HepG2 (cell line): Measurements from ENCODE around the gene SIVA1. TPM values are rescaled to one million over a fixed set of nuclear protein-coding genes. Genes with fewer than 3 reads are reported as not detected.

Experiments
- HNRNPH1 ChIP-seq: fragments of 200-400 bp; formaldehyde crosslinking; optimal IDR thresholded peaks from 2 replicates; pipeline ENCODE3; 2017; ENCODE audit warnings: mild to moderate bottlenecking, low read depth, low read length
- HOXD1 ChIP-seq: sonication (generic); formaldehyde crosslinking; IDR thresholded peaks from 2 replicates; pipeline ENCODE4 v1.5.0; 2020; ENCODE audit warnings: missing genetic modification reagents
- MBD4 ChIP-seq: IDR thresholded peaks from 2 replicates; pipeline ENCODE4 v1.6.1; 2012; ENCODE audit warnings: low read length, inconsistent platforms, borderline replicate concordance
- MIXL1 ChIP-seq: IDR thresholded peaks from 2 replicates; pipeline ENCODE4 v1.6.1; 2016
- NFRKB ChIP-seq: fragments of 450-650 bp; IDR thresholded peaks from 2 replicates; pipeline ENCODE4 v1.6.1; 2017
- PAF1 ChIP-seq: IDR thresholded peaks from 2 replicates; pipeline ENCODE4 v1.6.1; 2016; ENCODE audit warnings: missing genetic modification reagents, missing compliant biosample characterization
- REL ChIP-seq: sonication (generic); formaldehyde crosslinking; conservative IDR thresholded peaks from 2 replicates; pipeline ENCODE4 v1.8.0; 2022; ENCODE audit warnings: mild to moderate bottlenecking, missing genetic modification reagents, moderate library complexity
- SIX4 ChIP-seq: sonication (generic); formaldehyde crosslinking; IDR thresholded peaks from 2 replicates; pipeline ENCODE4 v1.4.0; 2020; ENCODE audit warnings: missing genetic modification reagents
- ZNF17 ChIP-seq: sonication (generic); formaldehyde crosslinking; IDR thresholded peaks from 2 replicates; pipeline ENCODE4 v1.5.0; 2020; ENCODE audit warnings: mild to moderate bottlenecking, missing genetic modification reagents
- ZNF232 ChIP-seq: sonication (generic); formaldehyde crosslinking; IDR thresholded peaks from 2 replicates; pipeline ENCODE4 v1.4.0; 2020; ENCODE audit warnings: missing genetic modification reagents, borderline replicate concordance
- ZNF296 ChIP-seq: sonication (generic); formaldehyde crosslinking; conservative IDR thresholded peaks from 2 replicates; pipeline ENCODE4 v1.5.0; 2020; ENCODE audit warnings: mild to moderate bottlenecking, missing genetic modification reagents
- ZNF569 ChIP-seq: sonication (generic); formaldehyde crosslinking; IDR thresholded peaks from 2 replicates; pipeline ENCODE4 v1.5.0; 2020; ENCODE audit warnings: mild to moderate bottlenecking, missing genetic modification reagents, moderate library complexity, borderline replicate concordance
- polyA plus RNA-seq, 8 experiments: library from polyadenylated mRNA; depleted of rRNA in 3 of 8; stranded (reverse) in 7 of 8; unstranded in 1 of 8; fragments of >200 nt; fragmentation: Illumina TruSeq in 4 of 8; extraction: Trizol in 4 of 8; gene quantifications; 2 replicates each; pipeline versions ENCODE4 v1.2.1 to v1.2.3, GENCODE V29; 2011 to 2016; ENCODE audit warnings: low read depth in 4 of 8, missing spikeins in 1 of 8, mixed read lengths in 1 of 8; ENCODE audit not compliant: insufficient read depth in 1 of 8
- total RNA-seq, 5 experiments: library from RNA; depleted of rRNA; stranded (reverse); fragments of >200 nt; fragmentation: Illumina TruSeq; extraction: Trizol; gene quantifications; 2 replicates each; pipeline ENCODE4 v1.2.3, GENCODE V29; 2016; ENCODE audit warnings: low read depth in 1 of 5
- TF ChIP-seq, protein P1 (sequence below): sonication (generic); formaldehyde crosslinking; IDR thresholded peaks from 2 replicates; pipeline ENCODE4 v1.5.0; 2020; ENCODE audit warnings: mild to moderate bottlenecking, missing genetic modification reagents
- TF ChIP-seq, protein P2 (sequence below): sonication (generic); formaldehyde crosslinking; IDR thresholded peaks from 2 replicates; pipeline ENCODE4 v1.4.0; 2020; ENCODE audit warnings: missing genetic modification reagents, mild to moderate bottlenecking, borderline replicate concordance
- TF ChIP-seq, protein P3 (sequence below): sonication (generic); formaldehyde crosslinking; IDR thresholded peaks from 2 replicates; pipeline ENCODE4 v1.8.1; 2023; ENCODE audit warnings: missing genetic modification reagents, mild to moderate bottlenecking, borderline replicate concordance
- TF ChIP-seq, protein P4 (sequence below): sonication (generic); formaldehyde crosslinking; IDR thresholded peaks from 2 replicates; pipeline ENCODE4 v1.4.0; 2020; ENCODE audit warnings: missing genetic modification reagents
- TF ChIP-seq, protein P5 (sequence below): fragments of 450-650 bp; IDR thresholded peaks from 2 replicates; pipeline ENCODE4 v1.6.1; 2016
- TF ChIP-seq, protein P6 (sequence below): sonication (generic); formaldehyde crosslinking; conservative IDR thresholded peaks from 2 replicates; pipeline ENCODE4 v1.4.0; 2020; ENCODE audit warnings: missing genetic modification reagents

SIVA1 gene
- total and polyA plus RNA-seq, 2 of the 13 experiments (the other 11 are each of a cell fraction or from before 2014, with no cell fraction given): 123 to 186 TPM

DNA sequence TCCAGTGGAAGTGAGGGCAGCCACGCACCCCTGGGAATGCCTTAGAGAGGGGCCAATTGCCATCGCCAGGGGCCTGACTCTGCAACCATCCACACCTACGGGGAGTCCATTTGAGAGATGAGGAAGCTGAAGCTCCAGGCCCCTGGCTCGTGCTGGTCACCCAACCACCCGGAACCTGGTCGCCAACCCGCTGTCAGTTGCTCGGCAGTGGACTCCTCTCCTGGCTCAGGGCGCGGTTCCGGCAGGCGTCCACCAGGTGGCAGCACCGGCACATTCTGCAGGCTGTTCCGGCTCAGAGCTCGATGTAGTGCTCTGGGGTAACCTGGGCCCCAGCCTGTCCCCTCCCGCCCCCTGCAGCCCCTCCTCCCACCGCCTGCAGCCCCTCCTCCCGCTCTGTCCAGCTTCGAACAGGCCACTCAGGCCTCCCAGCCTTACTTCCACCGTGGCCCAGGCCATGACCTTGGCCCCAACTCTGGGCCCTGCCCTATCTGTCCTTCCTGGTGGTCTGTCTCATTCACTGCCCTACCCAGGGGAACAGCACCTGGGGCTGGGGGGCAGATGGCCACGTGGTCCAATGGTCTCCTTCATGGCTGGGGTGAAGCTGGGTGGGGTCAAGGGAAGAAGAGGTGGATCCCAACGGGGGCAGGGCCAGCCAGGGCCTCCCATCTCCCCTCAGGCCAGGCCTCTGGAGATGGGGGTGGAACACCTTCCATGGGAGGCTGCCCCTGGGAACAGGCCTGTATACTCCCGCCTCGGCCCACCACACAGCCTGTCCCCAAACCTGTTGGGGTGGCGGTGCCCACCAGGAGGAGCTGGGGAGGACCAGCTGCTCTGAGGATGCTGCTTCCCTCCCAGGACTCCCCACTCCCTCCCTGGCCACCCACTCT, 15.7 kb downstream of the SIVA1 start (continued):
- TF ChIP-seq, protein P1, sequence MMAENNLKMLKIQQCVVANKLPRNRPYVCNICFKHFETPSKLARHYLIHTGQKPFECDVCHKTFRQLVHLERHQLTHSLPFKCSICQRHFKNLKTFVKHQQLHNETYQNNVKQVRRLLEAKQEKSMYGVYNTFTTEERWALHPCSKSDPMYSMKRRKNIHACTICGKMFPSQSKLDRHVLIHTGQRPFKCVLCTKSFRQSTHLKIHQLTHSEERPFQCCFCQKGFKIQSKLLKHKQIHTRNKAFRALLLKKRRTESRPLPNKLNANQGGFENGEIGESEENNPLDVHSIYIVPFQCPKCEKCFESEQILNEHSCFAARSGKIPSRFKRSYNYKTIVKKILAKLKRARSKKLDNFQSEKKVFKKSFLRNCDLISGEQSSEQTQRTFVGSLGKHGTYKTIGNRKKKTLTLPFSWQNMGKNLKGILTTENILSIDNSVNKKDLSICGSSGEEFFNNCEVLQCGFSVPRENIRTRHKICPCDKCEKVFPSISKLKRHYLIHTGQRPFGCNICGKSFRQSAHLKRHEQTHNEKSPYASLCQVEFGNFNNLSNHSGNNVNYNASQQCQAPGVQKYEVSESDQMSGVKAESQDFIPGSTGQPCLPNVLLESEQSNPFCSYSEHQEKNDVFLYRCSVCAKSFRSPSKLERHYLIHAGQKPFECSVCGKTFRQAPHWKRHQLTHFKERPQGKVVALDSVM: no peak
- no peak for TF ChIP-seq ZNF232 (CRISPR knock-in tag)
- TF ChIP-seq, protein P2, sequence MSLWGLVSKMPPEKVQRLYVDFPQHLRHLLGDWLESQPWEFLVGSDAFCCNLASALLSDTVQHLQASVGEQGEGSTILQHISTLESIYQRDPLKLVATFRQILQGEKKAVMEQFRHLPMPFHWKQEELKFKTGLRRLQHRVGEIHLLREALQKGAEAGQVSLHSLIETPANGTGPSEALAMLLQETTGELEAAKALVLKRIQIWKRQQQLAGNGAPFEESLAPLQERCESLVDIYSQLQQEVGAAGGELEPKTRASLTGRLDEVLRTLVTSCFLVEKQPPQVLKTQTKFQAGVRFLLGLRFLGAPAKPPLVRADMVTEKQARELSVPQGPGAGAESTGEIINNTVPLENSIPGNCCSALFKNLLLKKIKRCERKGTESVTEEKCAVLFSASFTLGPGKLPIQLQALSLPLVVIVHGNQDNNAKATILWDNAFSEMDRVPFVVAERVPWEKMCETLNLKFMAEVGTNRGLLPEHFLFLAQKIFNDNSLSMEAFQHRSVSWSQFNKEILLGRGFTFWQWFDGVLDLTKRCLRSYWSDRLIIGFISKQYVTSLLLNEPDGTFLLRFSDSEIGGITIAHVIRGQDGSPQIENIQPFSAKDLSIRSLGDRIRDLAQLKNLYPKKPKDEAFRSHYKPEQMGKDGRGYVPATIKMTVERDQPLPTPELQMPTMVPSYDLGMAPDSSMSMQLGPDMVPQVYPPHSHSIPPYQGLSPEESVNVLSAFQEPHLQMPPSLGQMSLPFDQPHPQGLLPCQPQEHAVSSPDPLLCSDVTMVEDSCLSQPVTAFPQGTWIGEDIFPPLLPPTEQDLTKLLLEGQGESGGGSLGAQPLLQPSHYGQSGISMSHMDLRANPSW (CRISPR knock-in tag): no peak
- no peak for TF ChIP-seq PAF1 (CRISPR knock-in tag)
- peak; percentile 36; the same call in 1 of the 2 replicates for TF ChIP-seq MIXL1 (CRISPR knock-in tag)
- TF ChIP-seq, protein P3, sequence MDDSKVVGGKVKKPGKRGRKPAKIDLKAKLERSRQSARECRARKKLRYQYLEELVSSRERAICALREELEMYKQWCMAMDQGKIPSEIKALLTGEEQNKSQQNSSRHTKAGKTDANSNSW (CRISPR knock-in tag): no peak
- no peak for TF ChIP-seq HNRNPH1
- no peak for TF ChIP-seq REL
- no peak; the same call in none of the 2 replicates for TF ChIP-seq ZNF296
- TF ChIP-seq MBD4: no peak
- TF ChIP-seq, protein P4, sequence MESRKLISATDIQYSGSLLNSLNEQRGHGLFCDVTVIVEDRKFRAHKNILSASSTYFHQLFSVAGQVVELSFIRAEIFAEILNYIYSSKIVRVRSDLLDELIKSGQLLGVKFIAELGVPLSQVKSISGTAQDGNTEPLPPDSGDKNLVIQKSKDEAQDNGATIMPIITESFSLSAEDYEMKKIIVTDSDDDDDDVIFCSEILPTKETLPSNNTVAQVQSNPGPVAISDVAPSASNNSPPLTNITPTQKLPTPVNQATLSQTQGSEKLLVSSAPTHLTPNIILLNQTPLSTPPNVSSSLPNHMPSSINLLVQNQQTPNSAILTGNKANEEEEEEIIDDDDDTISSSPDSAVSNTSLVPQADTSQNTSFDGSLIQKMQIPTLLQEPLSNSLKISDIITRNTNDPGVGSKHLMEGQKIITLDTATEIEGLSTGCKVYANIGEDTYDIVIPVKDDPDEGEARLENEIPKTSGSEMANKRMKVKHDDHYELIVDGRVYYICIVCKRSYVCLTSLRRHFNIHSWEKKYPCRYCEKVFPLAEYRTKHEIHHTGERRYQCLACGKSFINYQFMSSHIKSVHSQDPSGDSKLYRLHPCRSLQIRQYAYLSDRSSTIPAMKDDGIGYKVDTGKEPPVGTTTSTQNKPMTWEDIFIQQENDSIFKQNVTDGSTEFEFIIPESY: peak; percentile 17; the same call in 1 of the 2 replicates
- TF ChIP-seq, protein P5, sequence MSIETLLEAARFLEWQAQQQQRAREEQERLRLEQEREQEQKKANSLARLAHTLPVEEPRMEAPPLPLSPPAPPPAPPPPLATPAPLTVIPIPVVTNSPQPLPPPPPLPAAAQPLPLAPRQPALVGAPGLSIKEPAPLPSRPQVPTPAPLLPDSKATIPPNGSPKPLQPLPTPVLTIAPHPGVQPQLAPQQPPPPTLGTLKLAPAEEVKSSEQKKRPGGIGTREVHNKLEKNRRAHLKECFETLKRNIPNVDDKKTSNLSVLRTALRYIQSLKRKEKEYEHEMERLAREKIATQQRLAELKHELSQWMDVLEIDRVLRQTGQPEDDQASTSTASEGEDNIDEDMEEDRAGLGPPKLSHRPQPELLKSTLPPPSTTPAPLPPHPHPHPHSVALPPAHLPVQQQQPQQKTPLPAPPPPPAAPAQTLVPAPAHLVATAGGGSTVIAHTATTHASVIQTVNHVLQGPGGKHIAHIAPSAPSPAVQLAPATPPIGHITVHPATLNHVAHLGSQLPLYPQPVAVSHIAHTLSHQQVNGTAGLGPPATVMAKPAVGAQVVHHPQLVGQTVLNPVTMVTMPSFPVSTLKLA: peak; percentile 52; the same call in 1 of the 2 replicates
- TF ChIP-seq HOXD1 (CRISPR knock-in tag): no peak
- no peak for TF ChIP-seq NFRKB
- TF ChIP-seq ZNF569 (CRISPR knock-in tag): no peak
- TF ChIP-seq, protein P6, sequence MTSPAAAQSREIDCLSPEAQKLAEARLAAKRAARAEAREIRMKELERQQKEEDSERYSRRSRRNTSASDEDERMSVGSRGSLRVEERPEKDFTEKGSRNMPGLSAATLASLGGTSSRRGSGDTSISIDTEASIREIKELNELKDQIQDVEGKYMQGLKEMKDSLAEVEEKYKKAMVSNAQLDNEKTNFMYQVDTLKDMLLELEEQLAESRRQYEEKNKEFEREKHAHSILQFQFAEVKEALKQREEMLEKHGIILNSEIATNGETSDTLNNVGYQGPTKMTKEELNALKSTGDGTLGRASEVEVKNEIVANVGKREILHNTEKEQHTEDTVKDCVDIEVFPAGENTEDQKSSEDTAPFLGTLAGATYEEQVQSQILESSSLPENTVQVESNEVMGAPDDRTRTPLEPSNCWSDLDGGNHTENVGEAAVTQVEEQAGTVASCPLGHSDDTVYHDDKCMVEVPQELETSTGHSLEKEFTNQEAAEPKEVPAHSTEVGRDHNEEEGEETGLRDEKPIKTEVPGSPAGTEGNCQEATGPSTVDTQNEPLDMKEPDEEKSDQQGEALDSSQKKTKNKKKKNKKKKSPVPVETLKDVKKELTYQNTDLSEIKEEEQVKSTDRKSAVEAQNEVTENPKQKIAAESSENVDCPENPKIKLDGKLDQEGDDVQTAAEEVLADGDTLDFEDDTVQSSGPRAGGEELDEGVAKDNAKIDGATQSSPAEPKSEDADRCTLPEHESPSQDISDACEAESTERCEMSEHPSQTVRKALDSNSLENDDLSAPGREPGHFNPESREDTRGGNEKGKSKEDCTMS: no peak; the same call in 1 of the 2 replicates
- no peak for TF ChIP-seq ZNF17 (CRISPR knock-in tag)
- TF ChIP-seq SIX4 (CRISPR knock-in tag): no peak
